Mesothelial cell of epicardium (in vitro differentiated cells): Measurements from ENCODE around the gene CEACAM19. TPM values are rescaled to one million over a fixed set of nuclear protein-coding genes. Genes with fewer than 3 reads are reported as not detected.

Source experiments
- DNase-seq, 2 experiments: peaks; one replicate each; pipeline ENCODE4 v3.0.0; 2021; ENCODE audit warnings: low spot score in 2 of 2; ENCODE audit not compliant: unreplicated experiment in 2 of 2
- H3K27ac Mint-ChIP-seq: 2 replicates; pipeline ENCODE4 v1.8.0; 2021; ENCODE audit warnings: mixed read lengths
- H3K27me3 Mint-ChIP-seq: 2 replicates; pipeline ENCODE4 v1.8.0; 2021; ENCODE audit warnings: low read depth, mixed read lengths
- H3K36me3 Mint-ChIP-seq: 2 replicates; pipeline ENCODE4 v1.8.0; 2021; ENCODE audit warnings: mixed read lengths
- H3K4me1 Mint-ChIP-seq: 2 replicates; pipeline ENCODE4 v1.8.0; 2021; ENCODE audit warnings: mixed read lengths
- H3K4me3 Mint-ChIP-seq: 2 replicates; pipeline ENCODE4 v1.8.0; 2021; ENCODE audit warnings: mild to moderate bottlenecking, moderate library complexity, mixed read lengths
- H3K9me3 Mint-ChIP-seq: 2 replicates; pipeline ENCODE4 v1.8.0; 2021; ENCODE audit warnings: mixed read lengths
- total RNA-seq: library from RNA; stranded (reverse); gene quantifications from 3 replicates; pipeline ENCODE4 v1.2.1, GENCODE V29; 2021
- TF ChIP-seq, protein P1 (sequence below): fragments of 200-600 bp; sonication (generic); IDR thresholded peaks from one replicate; pipeline ENCODE4 v1.5.0; 2021; ENCODE audit warnings: antibody characterized with exemption; ENCODE audit not compliant: unreplicated experiment

CEACAM19 gene
- total RNA-seq, 1 donor from 2014 or later: 11.2 TPM

DNA sequence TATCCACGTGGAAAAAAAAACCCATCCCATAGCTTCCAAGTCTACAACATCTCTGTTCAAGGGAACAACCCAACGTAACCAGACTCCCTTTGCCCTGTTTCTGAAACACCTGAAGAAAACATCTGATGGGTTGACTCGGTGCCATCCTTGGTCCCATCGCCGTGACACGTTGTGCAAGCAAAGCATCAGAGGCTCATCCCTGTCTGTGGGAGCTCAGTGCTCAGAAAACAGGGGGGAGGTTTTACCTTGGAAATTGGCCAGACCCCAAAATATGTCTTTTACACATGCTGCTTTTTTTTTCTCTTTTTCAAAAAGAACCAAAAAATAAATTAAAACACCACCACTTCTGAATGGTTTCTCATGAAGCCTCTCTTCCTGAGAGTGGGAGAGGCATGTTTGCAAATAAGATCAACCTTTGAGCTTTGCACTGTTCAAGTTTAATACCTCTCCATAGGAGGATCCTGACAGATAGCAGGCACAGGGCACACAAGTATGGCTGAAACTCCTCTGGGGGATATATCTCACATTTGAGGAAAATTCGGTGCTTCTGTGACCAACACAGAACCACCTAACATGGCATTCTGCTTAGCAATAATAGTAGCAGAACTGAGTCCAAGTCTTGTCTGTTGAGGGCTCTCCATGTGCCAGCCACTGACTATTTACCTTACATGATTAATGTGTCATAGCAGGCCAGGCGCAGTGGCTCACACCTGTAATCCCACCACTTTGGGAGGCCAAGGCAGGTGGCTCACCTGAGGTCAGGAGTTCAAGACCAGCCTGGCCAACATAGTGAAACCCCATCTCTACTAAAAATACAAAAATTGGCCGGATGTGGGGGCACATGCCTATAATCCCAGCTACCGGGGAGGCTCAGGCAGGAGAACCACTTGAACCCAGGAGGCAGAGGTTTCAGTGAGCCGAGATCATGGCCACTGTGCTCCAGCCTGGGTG, 34.6 kb upstream of the CEACAM19 start:
- no peak for DNase-seq
- Mint-ChIP-seq H3K4me1 (peaks cover 48% of the 10 kb centered on the region), H3K9me3 (peaks cover 4% of the 10 kb centered on the region), H3K4me3 (no peak overlapping the region), H3K27me3 (peaks cover 9% of the 10 kb centered on the region), H3K36me3 (no peaks in the 10 kb centered on the region), H3K27ac (no peak overlapping the region)
- TF ChIP-seq, protein P1, sequence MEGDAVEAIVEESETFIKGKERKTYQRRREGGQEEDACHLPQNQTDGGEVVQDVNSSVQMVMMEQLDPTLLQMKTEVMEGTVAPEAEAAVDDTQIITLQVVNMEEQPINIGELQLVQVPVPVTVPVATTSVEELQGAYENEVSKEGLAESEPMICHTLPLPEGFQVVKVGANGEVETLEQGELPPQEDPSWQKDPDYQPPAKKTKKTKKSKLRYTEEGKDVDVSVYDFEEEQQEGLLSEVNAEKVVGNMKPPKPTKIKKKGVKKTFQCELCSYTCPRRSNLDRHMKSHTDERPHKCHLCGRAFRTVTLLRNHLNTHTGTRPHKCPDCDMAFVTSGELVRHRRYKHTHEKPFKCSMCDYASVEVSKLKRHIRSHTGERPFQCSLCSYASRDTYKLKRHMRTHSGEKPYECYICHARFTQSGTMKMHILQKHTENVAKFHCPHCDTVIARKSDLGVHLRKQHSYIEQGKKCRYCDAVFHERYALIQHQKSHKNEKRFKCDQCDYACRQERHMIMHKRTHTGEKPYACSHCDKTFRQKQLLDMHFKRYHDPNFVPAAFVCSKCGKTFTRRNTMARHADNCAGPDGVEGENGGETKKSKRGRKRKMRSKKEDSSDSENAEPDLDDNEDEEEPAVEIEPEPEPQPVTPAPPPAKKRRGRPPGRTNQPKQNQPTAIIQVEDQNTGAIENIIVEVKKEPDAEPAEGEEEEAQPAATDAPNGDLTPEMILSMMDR: no peak

DNA sequence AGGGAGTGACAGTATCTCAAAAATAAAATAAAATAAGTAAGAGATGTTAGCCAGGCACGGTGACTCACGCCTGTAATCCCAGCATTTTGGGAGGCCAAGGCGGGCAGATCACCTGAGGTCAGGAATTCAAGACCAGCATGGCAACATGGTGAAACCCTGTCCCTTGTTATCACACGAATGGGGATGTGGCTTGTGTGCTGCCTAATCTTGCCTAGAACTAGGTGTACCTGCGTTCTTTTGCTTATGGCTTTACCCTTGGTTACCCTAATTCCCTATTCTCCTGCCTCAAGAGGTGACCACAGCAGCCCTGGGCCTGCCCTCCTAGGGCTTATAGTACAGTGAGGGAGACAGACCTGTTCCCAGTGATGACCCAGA, 33.9 kb upstream of the CEACAM19 start:
- no peak for DNase-seq
- no peaks in the 10 kb centered on the region for H3K36me3 Mint-ChIP-seq
- no peak overlapping the region for H3K27ac Mint-ChIP-seq
- peaks cover 44% of the 10 kb centered on the region for H3K4me1 Mint-ChIP-seq
- peaks cover 4% of the 10 kb centered on the region for H3K9me3 Mint-ChIP-seq
- peaks cover 11% of the 10 kb centered on the region for H3K27me3 Mint-ChIP-seq
- H3K4me3 Mint-ChIP-seq: no peak overlapping the region
- TF ChIP-seq, protein P1: no peak

DNA sequence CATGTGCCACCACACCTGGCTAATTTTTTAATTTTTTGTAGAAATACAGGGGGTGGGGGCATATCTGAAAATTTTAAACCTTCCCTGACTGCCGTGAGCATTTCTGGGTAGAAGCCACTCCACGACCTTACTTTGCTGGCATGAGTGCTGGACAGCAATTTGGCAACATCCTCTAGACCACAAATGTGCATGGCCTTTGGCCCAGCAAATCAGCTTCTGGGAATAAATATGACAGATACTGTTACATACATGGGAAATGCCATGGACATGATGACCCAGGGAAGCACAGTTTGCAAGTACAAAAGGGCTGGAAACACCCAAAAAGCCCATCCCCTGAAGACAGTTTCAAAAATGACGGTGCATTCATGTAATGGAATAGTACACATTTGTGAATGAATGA, 30.8 kb upstream of the CEACAM19 start:
- H3K27me3 Mint-ChIP-seq: peaks cover 12% of the 10 kb centered on the region
- H3K9me3 Mint-ChIP-seq: no peaks in the 10 kb centered on the region
- no peaks in the 10 kb centered on the region for H3K36me3 Mint-ChIP-seq
- TF ChIP-seq, protein P1: no peak
- H3K27ac Mint-ChIP-seq: no peak overlapping the region
- H3K4me1 Mint-ChIP-seq: peaks cover 19% of the 10 kb centered on the region
- DNase-seq: no peak
- no peak overlapping the region for H3K4me3 Mint-ChIP-seq

DNA sequence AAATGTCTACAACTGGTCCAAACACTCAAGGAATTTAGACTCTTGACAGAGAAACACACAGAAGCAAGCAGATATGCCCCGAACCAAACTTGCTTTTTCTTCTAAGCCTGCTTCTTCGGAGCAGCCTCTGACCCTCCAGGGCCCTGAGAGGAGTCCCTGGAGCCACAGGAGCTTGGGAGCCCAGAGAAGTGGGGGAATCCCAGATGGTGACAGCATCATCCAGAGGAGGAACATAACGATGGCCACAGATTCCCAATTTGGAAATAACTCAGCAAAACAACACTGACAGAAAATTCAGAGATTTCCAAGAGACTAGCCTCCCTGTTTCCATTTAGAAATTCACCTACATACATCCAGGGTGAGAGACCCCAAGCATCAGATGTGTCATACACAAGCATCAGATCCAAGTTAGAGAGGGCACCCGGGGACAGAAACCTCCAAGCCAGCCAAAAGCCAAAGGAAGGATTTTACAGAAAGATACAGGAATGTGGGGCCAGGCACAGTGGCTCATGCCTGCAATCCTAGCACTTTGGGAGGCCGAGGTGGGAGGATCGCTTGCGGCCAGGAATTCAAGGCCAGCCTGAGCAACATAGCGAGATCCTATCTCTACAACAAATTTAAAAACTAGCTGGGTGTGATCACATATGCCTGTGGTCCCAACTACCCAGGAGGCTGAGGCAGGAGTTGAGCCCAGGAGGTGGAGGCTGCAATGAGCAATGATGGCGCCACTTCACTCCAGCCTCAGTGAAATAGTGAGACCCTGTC, 29.6 kb upstream of the CEACAM19 start:
- H3K4me3 Mint-ChIP-seq: no peak overlapping the region
- peaks cover under 1% of the 10 kb centered on the region for H3K36me3 Mint-ChIP-seq
- H3K27me3 Mint-ChIP-seq: peaks cover 12% of the 10 kb centered on the region
- TF ChIP-seq, protein P1: no peak
- peaks cover 14% of the 10 kb centered on the region for H3K4me1 Mint-ChIP-seq
- no peaks in the 10 kb centered on the region for H3K9me3 Mint-ChIP-seq
- DNase-seq: no peak
- no peak overlapping the region for H3K27ac Mint-ChIP-seq

DNA sequence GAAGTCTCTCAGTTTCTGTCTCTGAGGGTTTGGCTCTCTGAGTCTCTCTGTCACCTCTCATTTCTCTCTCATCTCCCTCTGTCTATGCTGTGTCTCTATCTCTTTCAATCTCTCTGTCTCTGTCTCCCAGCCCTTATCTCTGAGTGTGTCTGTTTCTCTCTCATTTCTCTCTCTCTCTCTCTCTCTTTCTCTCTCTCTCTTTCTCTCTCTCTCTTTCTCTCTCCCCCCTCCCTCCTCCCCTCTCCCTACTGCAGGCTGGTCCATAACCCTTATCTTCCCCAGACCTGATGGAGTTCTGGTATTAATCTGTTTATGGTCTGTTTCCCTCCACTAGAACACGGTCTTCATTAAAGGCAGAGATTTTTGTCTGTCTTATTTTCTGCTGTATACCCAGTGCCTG, 28.9 kb upstream of the CEACAM19 start:
- H3K4me1 Mint-ChIP-seq: peaks cover 14% of the 10 kb centered on the region
- H3K9me3 Mint-ChIP-seq: no peaks in the 10 kb centered on the region
- peaks cover 12% of the 10 kb centered on the region for H3K27me3 Mint-ChIP-seq
- peaks cover 4% of the 10 kb centered on the region for H3K36me3 Mint-ChIP-seq
- H3K27ac Mint-ChIP-seq: no peak overlapping the region
- no peak for DNase-seq
- H3K4me3 Mint-ChIP-seq: peak overlapping the region; percentile 36
- TF ChIP-seq, protein P1: no peak
